Measurements from ENCODE around the gene SPATA25.
A peak's percentile ranks its signal among the peaks of the same experiment; 100 is the strongest.
"Not testable (repeated sequence)": the region's sequence is repeated elsewhere in the genome, so short reads cannot be mapped to it uniquely, and the experiment has no call there.

Gene SPATA25

GRCh38 chr20:45913116-45913515 is 25.7 kb upstream of the SPATA25 start:
- no peak for DNase-seq (ENCODE audit: low spot score)

GRCh38 chr20:45912344-45912682 is 24.9 kb upstream of the SPATA25 start:
- no peak for DNase-seq (ENCODE audit: low spot score)

DNA sequence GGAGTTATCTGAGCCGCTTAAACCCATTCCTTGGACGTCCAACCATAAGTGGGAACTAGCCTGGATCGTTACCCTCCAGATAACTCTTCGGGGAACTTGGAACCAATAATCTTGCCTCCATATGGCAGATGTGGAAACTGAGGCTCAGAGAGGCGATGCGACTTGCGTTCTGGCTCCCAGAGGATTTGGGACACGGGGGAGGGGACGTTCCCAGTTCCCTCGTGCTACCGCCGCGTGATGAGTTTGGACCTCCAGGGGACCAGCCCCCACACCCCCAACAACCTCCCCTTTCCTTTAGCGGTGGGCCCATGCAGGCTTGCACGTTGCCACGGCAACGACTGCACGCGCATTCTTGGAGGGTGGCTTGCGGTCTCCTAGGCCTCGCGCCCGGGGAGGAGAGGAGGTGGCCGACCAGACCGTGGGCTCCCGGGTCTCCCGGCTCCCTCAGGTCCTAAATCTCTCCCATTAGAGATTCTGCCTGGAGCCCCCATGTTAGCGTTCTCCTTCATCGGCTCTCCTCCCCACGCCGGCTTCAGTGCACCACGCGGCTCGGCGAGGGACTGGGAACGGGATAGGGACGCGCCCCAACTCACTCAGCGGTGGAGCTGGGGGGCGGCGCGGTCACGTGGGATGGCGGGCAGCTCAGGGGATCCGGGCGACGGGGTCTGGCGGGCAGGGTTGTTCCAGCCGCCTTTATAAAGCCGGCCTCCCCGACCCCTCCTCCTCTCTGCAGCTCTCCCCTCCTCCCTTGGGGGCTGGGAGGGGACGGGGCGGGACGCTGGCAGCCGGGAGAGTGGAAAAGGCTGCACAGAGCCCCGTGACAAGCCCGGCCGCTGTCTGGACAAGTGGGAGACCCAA is 24.3 kb upstream of the SPATA25 start, which contains the start of gene PLTP:
PLTP (minus strand) TSS at position 670 of the 858 bp plus-strand sequence. CDS start 703 bp downstream, outside the sequence.
- DNase-seq (ENCODE audit: low spot score), result peak; percentile 40

DNA sequence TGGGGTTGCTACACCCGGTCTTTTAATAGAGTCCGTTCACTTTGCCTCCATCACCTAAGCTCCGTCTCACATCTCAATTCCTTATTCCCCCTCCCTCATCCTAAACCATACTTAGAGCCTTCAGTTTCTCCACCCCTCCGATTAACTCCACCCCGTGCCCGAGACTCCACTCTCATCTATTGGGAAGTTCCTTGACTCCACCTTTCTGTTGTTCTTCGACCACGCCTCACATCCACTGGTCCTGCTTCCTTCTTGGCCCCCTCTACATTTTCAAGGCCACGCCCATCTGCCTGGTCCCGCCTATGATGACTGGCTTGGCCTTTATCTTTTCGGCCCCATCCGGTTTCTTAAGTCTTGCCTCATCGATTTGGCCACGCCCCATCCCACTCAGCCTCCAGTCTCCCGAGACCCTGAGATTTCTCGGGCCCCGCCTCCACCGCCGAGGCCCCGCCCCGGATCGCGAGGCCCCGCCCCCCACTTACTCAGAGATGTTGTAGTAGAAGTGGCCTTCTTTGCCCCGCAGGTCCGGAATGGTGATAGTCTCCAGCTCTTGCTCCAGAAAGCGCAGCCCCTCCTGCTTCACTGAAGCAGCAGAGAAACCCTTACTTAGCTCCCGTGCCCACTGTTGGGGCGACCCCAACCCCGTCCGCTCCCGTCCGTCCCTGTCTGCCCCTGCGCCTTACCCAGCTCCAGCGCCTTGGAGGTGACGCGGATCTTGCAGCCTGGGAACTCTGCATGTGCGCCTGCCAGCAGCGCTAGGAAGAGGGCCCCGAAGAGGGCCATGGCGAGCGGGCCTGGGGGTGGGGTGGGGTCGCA is 23.5 kb upstream of the SPATA25 start:
- DNase-seq (ENCODE audit: low spot score), result peak; percentile 96

DNA sequence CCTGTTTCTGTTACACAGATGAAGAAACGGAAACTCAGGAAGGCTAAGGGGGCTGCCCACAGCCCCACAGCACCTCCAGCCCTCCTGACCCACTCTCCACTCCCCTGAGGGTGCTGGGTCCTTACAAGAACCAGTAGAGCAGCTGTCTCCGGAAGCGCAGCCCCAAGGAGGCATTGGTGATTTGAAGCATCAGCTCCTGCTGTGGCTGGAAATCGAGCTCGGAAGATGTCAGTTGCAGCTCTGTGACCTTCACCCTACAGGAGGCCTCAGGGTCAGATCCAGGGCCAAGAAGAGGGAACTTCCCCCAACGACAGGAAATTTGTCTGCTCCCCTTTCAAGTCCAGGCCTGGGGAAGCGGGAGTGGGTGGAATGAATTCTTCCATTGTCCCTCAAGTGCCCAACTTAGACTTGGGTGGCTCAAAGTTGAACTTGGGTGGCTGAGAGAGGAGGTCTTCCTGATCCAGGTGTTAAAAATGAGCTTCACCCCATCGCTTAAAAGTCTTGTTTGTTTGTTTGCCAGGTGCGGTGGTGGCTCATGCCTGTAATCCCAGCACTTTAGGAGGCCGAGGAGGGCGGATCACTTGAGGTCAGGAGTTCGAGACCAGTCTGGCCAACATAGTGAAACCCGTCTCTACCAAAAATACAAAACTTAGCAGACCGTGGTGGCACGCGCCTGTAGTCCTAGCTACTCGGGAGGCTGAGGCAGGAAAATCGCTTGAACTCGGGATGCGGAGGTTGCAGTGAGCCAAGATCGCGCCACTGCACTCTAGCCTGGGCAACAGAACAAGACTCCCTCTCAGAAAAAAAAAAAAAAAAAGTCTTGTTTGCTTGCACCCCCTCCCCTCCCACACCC is 22.6 kb upstream of the SPATA25 start:
- no peak for DNase-seq (ENCODE audit: low spot score)

DNA sequence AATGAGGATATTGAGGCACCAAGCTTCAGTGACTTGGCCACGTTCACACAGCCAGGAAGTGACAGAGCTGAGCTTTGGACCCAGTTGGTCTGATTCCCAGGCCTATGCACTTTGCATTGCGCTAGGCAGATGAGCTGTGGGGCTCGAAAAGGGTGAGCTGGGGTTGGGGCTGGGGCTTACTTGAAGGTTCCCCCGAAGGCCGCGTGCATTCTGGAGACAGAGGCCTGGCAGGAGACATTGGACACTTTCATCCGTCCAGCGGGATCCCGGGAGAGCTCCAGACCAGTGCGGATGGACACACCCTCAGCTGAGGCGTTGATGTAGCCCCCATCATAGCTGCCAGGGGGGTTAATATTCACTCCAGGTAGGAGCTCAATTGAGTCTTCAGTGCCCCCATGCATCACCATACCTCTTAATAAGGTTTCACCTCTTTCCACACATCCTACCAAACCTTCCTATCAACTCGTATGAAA is 21.9 kb upstream of the SPATA25 start:
- no peak for DNase-seq (ENCODE audit: low spot score)

GRCh38 chr20:45908084-45908483 is 20.7 kb upstream of the SPATA25 start:
- DNase-seq (ENCODE audit: low spot score), result no peak

- DNase-seq (ENCODE audit: low spot score), result no peak
Measured at GRCh38 chr20:45907219-45907948, 20.0 kb upstream of the SPATA25 start.

- no peak for DNase-seq (ENCODE audit: low spot score)
Measured at GRCh38 chr20:45905505-45906079, 18.2 kb upstream of the SPATA25 start.

- DNase-seq (ENCODE audit: low spot score), result no peak
Measured at GRCh38 chr20:45904583-45905504, 17.4 kb upstream of the SPATA25 start.

GRCh38 chr20:45902199-45902701 is 14.8 kb upstream of the SPATA25 start:
- no peak for DNase-seq (ENCODE audit: low spot score)

DNA sequence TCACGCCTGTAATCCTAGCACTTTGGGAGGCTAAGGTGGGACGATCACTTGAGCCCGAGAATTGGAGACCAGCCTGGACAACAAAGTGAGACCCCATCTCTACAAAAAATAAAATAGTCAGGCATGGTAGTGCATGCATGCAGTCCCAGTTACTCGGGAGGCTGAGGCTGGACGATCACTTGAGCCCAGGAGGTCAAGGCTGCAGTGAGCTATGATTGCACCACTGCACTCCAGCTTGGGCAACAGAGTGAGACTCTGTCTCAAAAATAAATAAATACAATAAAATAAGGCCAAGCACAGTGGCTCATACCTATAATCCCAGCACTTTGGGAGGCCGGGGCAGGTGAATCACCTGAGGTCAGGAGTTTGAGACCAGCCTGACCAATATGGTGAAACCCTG is 13.9 kb upstream of the SPATA25 start:
- DNase-seq (ENCODE audit: low spot score), result not testable (repeated sequence)

GRCh38 chr20:45899046-45899835 is 11.8 kb upstream of the SPATA25 start:
- no peak for DNase-seq (ENCODE audit: low spot score)

DNA sequence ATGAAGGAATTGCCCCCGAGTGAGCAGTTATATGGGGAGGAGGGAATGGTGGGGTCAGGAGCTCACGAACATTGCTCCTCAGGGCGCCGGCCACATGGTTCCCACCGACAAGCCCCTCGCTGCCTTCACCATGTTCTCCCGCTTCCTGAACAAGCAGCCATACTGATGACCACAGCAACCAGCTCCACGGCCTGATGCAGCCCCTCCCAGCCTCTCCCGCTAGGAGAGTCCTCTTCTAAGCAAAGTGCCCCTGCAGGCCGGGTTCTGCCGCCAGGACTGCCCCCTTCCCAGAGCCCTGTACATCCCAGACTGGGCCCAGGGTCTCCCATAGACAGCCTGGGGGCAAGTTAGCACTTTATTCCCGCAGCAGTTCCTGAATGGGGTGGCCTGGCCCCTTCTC is 10.9 kb upstream of the SPATA25 start:
- no peak for DNase-seq (ENCODE audit: low spot score)

DNA sequence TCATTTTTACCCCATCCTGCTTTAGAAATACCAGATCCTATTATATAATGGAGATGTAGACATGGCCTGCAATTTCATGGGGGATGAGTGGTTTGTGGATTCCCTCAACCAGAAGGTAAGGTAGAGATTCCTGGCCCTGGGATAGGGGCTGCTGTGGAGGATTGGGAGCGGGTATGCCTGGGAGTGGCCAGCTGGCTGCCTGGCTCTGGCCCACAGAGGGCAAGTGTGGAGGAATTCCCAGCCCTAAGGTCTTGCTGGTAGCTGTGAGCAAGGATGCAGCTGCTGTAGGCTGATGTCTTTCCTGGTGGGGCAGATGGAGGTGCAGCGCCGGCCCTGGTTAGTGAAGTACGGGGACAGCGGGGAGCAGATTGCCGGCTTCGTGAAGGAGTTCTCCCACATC is 10.3 kb upstream of the SPATA25 start:
- no peak for DNase-seq (ENCODE audit: low spot score)

DNA sequence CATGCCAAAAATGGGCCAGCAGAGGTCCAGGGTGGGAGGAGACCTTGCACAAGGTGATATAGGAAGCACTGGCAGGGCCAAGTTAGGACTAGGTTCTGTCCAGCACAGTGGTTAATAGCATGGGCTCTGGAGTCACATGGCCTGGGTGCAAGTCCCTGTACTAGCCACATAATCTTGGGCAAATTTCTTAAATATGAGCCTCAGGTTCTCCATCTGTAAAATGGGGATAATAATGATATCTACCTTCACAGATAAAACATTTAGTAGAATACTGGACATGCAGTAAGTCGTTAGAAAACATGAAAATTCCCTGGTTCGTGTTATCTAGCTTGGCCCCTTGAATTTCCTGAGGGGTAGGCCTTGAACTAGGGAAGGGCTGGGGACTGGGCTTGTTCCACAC is 9.9 kb upstream of the SPATA25 start:
- no peak for DNase-seq (ENCODE audit: low spot score)

DNA sequence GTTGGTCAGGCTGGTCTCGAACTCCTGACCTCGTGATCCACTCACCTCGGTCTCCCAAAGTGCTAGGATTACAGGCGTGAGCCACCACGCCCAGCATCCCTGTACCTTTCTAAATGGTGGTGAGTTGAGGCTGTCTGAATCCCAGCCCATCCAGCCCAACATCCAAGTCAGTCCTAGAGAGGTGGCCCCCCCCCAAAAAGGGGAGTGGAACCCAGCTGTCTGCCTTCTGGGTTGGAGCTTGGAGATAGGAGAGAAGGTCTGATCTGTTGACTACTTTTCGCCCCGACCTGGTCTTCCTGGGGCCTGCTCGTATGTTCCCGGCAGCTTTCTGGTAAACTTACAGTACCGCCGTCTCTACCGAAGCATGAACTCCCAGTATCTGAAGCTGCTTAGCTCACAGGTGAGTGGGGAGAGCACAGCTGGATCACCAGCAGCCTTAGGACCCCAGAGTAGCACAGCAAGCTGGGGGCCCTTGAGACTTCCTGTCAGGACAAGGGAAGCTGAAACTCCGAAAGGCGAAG is 9.3 kb upstream of the SPATA25 start:
- no peak for DNase-seq (ENCODE audit: low spot score)

GRCh38 chr20:45894797-45895196 is 7.4 kb upstream of the SPATA25 start:
- DNase-seq (ENCODE audit: low spot score), result no peak

DNA sequence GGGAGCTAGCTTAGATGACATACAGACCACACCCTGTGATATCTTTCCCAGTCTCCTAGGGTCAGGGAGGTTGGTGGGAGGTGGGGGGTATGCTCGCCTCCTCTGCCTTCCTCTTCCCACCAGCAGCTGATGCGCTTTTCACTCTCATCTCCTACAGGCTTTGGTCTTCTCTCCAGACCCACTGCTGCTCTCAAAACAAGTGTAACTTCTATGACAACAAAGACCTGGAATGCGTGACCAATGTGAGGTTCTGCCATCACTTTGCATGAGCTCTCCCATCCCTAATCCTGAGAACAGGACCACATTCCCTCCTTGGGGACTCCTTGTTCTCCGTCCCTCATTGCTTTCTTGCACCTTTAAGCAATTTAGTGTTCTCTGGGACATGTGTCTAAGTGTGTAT is 6.4 kb upstream of the SPATA25 start:
- DNase-seq (ENCODE audit: low spot score), result no peak

Data from SW480 (cell line).